Measurements from ENCODE around the gene WDR46. TPM values are rescaled to one million over a fixed set of nuclear protein-coding genes. Genes with fewer than 3 reads are reported as not detected.
"Not testable (repeated sequence)": the region's sequence is repeated elsewhere in the genome, so short reads cannot be mapped to it uniquely, and the experiment has no call there.

The WDR46 gene
- total RNA-seq, 1 donor = 99.7 TPM

GRCh38 chr6:33278392-33278741 is 10.7 kb downstream of the WDR46 start:
- TF ChIP-seq, protein P1, sequence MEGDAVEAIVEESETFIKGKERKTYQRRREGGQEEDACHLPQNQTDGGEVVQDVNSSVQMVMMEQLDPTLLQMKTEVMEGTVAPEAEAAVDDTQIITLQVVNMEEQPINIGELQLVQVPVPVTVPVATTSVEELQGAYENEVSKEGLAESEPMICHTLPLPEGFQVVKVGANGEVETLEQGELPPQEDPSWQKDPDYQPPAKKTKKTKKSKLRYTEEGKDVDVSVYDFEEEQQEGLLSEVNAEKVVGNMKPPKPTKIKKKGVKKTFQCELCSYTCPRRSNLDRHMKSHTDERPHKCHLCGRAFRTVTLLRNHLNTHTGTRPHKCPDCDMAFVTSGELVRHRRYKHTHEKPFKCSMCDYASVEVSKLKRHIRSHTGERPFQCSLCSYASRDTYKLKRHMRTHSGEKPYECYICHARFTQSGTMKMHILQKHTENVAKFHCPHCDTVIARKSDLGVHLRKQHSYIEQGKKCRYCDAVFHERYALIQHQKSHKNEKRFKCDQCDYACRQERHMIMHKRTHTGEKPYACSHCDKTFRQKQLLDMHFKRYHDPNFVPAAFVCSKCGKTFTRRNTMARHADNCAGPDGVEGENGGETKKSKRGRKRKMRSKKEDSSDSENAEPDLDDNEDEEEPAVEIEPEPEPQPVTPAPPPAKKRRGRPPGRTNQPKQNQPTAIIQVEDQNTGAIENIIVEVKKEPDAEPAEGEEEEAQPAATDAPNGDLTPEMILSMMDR (IDR thresholded peaks at IDR 0.05; ENCODE audit: insufficient read depth, low read depth, low read length) = no peak
- DNase-seq (ENCODE audit: low read depth) = no peak
- no peak overlapping the region for H3K4me3 ChIP-seq (ENCODE audit: low read depth, low read length)

DNA sequence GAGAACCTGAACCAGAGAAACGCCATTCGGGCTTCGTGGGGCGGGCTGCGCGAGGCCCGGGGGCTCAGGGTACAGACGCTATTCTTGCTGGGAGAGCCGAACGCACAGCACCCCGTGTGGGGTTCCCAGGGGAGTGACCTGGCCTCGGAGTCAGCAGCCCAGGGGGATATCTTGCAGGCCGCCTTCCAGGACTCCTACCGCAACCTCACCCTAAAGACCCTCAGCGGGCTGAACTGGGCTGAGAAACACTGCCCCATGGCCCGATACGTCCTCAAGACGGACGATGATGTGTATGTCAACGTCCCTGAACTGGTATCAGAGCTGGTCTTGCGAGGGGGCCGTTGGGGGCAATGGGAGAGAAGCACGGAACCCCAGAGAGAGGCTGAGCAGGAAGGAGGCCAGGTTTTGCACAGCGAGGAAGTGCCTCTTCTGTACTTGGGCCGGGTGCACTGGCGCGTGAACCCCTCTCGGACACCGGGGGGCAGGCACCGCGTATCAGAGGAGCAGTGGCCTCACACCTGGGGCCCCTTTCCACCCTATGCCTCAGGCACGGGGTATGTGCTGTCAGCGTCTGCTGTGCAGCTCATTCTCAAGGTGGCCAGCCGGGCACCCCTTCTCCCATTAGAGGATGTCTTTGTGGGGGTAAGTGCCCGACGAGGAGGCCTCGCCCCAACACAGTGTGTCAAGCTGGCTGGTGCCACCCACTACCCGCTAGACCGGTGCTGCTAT is 11.2 kb downstream of the WDR46 start:
- TF ChIP-seq, protein P1 (IDR thresholded peaks at IDR 0.05; ENCODE audit: insufficient read depth, low read depth, low read length) = no peak
- DNase-seq (ENCODE audit: low read depth) = no peak
- H3K4me3 ChIP-seq (ENCODE audit: low read depth, low read length) = peak overlapping the region; percentile 68

DNA sequence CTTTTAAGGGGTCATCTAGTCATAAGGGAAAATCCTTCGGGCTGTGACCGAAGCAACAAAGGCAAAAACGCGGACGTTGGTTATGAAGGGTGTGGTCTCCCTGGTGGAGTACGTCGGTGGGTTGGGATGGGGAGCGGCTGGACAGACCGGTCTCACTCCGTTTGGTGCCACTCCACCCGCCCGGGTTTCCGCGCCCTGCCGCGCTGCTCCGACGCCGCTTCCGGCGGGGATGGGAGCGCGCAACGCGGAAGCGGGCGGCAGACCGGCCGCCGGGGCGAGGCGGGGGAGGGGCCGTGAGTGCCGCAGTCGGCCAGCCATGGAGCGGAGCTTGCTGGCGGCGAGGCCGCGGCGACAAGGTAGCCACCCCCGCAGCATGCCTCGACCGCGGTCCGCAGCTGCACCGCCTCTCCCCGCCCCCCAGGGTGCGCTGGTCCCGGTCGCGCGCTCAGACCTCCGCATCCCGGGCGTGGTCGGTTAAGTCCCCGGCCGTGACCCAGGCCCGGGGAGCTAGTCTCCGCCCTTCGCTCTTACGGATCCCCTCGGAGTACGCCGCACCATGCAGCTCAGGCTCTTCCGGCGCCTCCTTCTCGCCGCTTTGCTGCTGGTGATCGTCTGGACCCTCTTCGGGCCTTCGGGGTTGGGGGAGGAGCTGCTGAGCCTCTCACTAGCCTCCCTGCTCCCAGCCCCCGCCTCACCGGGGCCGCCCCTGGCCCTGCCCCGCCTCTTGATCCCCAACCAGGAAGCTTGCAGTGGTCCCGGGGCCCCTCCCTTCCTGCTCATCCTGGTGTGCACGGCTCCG is 12.0 kb downstream of the WDR46 start, which contains the start of gene B3GALT4:
Gene B3GALT4, plus strand, starts transcription at position 260 of the 799 bp plus-strand sequence. Its CDS starts 297 bp downstream, at position 557.
- TF ChIP-seq, protein P1 (IDR thresholded peaks at IDR 0.05; ENCODE audit: insufficient read depth, low read depth, low read length) = peak; percentile 52
- peak; percentile 67 for DNase-seq (ENCODE audit: low read depth)
- H3K4me3 ChIP-seq (ENCODE audit: low read depth, low read length) = peak within 1 kb of the TSS; percentile 68

- TF ChIP-seq, protein P1 (IDR thresholded peaks at IDR 0.05; ENCODE audit: insufficient read depth, low read depth, low read length) = no peak
- peak overlapping the region; percentile 68 for H3K4me3 ChIP-seq (ENCODE audit: low read depth, low read length)
- no peak for DNase-seq (ENCODE audit: low read depth)
These were observed 12.5 kb downstream of the WDR46 start for GRCh38 chr6:33276581-33276863.

- DNase-seq (ENCODE audit: low read depth) = not testable (repeated sequence)
These were observed 13.1 kb downstream of the WDR46 start for GRCh38 chr6:33275795-33276580.

GRCh38 chr6:33273924-33274902 is 14.8 kb downstream of the WDR46 start:
- TF ChIP-seq, protein P1 (IDR thresholded peaks at IDR 0.05; ENCODE audit: insufficient read depth, low read depth, low read length) = no peak
- peak; percentile 17 for DNase-seq (ENCODE audit: low read depth)
- peak overlapping the region; percentile 99 for H3K4me3 ChIP-seq (ENCODE audit: low read depth, low read length)

More at GRCh38 chr6:33275795-33276580, 13.1 kb downstream of the WDR46 start:
- peak overlapping the region; percentile 68 for H3K4me3 ChIP-seq (ENCODE audit: low read depth, low read length)
